ENCODE measurements around the gene PPP1R12C.

PPP1R12C gene

GRCh38 chr19:55041627-55042343 is 75.7 kb downstream of the PPP1R12C start:
- DNase-seq, result peak; percentile 15 to 21

- no peak for DNase-seq
These were observed 76.2 kb downstream of the PPP1R12C start for GRCh38 chr19:55041244-55041626.

Measured in activated CD4-positive, alpha-beta T cell treated with anti-CD3 and anti-CD28 coated beads for 4 hours (primary cell).